ENCODE data around the gene HMX1.

- TF ChIP-seq, protein P1, sequence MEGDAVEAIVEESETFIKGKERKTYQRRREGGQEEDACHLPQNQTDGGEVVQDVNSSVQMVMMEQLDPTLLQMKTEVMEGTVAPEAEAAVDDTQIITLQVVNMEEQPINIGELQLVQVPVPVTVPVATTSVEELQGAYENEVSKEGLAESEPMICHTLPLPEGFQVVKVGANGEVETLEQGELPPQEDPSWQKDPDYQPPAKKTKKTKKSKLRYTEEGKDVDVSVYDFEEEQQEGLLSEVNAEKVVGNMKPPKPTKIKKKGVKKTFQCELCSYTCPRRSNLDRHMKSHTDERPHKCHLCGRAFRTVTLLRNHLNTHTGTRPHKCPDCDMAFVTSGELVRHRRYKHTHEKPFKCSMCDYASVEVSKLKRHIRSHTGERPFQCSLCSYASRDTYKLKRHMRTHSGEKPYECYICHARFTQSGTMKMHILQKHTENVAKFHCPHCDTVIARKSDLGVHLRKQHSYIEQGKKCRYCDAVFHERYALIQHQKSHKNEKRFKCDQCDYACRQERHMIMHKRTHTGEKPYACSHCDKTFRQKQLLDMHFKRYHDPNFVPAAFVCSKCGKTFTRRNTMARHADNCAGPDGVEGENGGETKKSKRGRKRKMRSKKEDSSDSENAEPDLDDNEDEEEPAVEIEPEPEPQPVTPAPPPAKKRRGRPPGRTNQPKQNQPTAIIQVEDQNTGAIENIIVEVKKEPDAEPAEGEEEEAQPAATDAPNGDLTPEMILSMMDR (conservative IDR thresholded peaks at IDR 0.05; ENCODE audit: low read depth, low read length) = no peak
- TF ChIP-seq EZH2 (IDR thresholded peaks at IDR 0.05; ENCODE audit: low read length, unreplicated experiment) (no peak), EZH2phosphoT487 (IDR thresholded peaks at IDR 0.05; ENCODE audit: borderline replicate concordance, low read length) (no peak)
Observed at GRCh38 chr4:8893227-8893623, 21.6 kb upstream of the HMX1 start.
